Measurements from ENCODE around the gene SPDYE3. TPM values are rescaled to one million over a fixed set of nuclear protein-coding genes. Genes with fewer than 3 reads are reported as not detected.
"Not testable (repeated sequence)": the region's sequence is repeated elsewhere in the genome, so short reads cannot be mapped to it uniquely, and the experiment has no call there.

SPDYE3 gene
- total and polyA plus RNA-seq, 7 experiments from 2014 or later = 8.5 to 8.7 TPM; not detected in 5

- CTCF ChIA-PET = no interaction called here
- no peak overlapping the region for H3K4me3 ChIP-seq (ENCODE audit: low read length)
- POLR2A ChIA-PET = no interaction called here
- no peak overlapping the region for H3K27ac ChIP-seq (ENCODE audit: low read depth, low read length)
- H3K36me3 Mint-ChIP-seq = peaks cover 20 to 53% (median 35%) of the 10 kb centered on the region in 5 donors
- intact Hi-C loops (cut with micrococcal nuclease) = loop anchor here in 1 of 2 donors (5.0 kb wide), 1 partner anchor 34 kb away; no protein-coding TSS in a partner anchor
- no peaks in the 10 kb centered on the region for H3K27me3 ChIP-seq (ENCODE audit: control insufficient read depth in 2 of 2, insufficient read depth in 2 of 2, low read length in 2 of 2)
- peaks cover 0 to 2% (median 0%) of the 10 kb centered on the region in 11 donors for H3K9me3 Mint-ChIP-seq
- peaks cover 9 to 49% (median 17%) of the 10 kb centered on the region in 3 experiments for H3K36me3 ChIP-seq (ENCODE audit: control insufficient read depth in 2 of 3, insufficient read depth in 3 of 3, low read length in 3 of 3)
- H3K27me3 Mint-ChIP-seq = no peaks in the 10 kb centered on the region
- no peaks in the 10 kb centered on the region for H3K9me3 ChIP-seq (ENCODE audit: control insufficient read depth in 2 of 3, low read length in 3 of 3)
- H3K27ac Mint-ChIP-seq = peak overlapping the region in 1 of 9 donors; percentile 51
- peaks cover 0 to 8% of the 10 kb centered on the region in 2 donors for H3K4me1 ChIP-seq (ENCODE audit: control insufficient read depth in 2 of 2, insufficient read depth in 2 of 2, low read length in 2 of 2)
- H3K4me3 Mint-ChIP-seq = no peak overlapping the region
- ATAC-seq = no peak
- peaks cover 10 to 31% (median 15%) of the 10 kb centered on the region in 7 donors for H3K4me1 Mint-ChIP-seq
- no peak for DNase-seq
Observed at GRCh38 chr7:100363098-100363497, 55.6 kb downstream of the SPDYE3 start.

- H3K4me3 Mint-ChIP-seq; H3K9me3 ChIP-seq (ENCODE audit: control insufficient read depth in 2 of 3, low read length in 3 of 3); CTCF ChIA-PET; H3K27me3 Mint-ChIP-seq; H3K9me3 Mint-ChIP-seq; H3K27ac ChIP-seq (ENCODE audit: low read depth, low read length); H3K27me3 ChIP-seq (ENCODE audit: control insufficient read depth in 2 of 2, insufficient read depth in 2 of 2, low read length in 2 of 2); DNase-seq; H3K4me3 ChIP-seq (ENCODE audit: low read length); ATAC-seq; POLR2A ChIA-PET; H3K4me1 ChIP-seq (ENCODE audit: control insufficient read depth in 2 of 2, insufficient read depth in 2 of 2, low read length in 2 of 2): not testable (repeated sequence)
- peak overlapping the region in 3 of 9 donors; percentile 21 to 62 (median 29) for H3K27ac Mint-ChIP-seq
- intact Hi-C loops (cut with micrococcal nuclease) = loop anchor here in 1 of 2 donors (5.0 kb wide), 1 partner anchor 34 kb away; no protein-coding TSS in a partner anchor
- H3K36me3 ChIP-seq (ENCODE audit: control insufficient read depth in 2 of 3, insufficient read depth in 3 of 3, low read length in 3 of 3) = peaks cover 6 to 44% (median 11%) of the 10 kb centered on the region in 3 experiments
- H3K4me1 Mint-ChIP-seq = peaks cover 10 to 31% (median 19%) of the 10 kb centered on the region in 7 donors
- peaks cover 20 to 53% (median 35%) of the 10 kb centered on the region in 5 donors for H3K36me3 Mint-ChIP-seq
Observed at GRCh38 chr7:100363797-100364196, 56.3 kb downstream of the SPDYE3 start.

GRCh38 chr7:100364480-100364879 lies 57.0 kb downstream of the SPDYE3 start:
- Mint-ChIP-seq H3K4me1 (peaks cover 10 to 36% (median 21%) of the 10 kb centered on the region in 7 donors), H3K4me3 (no peak overlapping the region), H3K27me3 (no peaks in the 10 kb centered on the region), H3K9me3 (peaks cover 0 to 2% (median 0%) of the 10 kb centered on the region in 11 donors), H3K36me3 (peaks cover 20 to 47% (median 35%) of the 10 kb centered on the region in 5 donors), H3K27ac (peak overlapping the region in 5 of 9 donors; percentile 10 to 62 (median 29))
- ATAC-seq (no peak), DNase-seq (no peak)
- H3K27me3 ChIP-seq (ENCODE audit: control insufficient read depth in 2 of 2, insufficient read depth in 2 of 2, low read length in 2 of 2) = no peaks in the 10 kb centered on the region
- no peaks in the 10 kb centered on the region for H3K9me3 ChIP-seq (ENCODE audit: control insufficient read depth in 2 of 3, low read length in 3 of 3)
- no peak overlapping the region for H3K4me3 ChIP-seq (ENCODE audit: low read length)
- intact Hi-C loops (cut with micrococcal nuclease) = loop anchor here in 1 of 2 donors (5.0 kb wide), 1 partner anchor 33 kb away; no protein-coding TSS in a partner anchor
- H3K27ac ChIP-seq (ENCODE audit: low read depth, low read length) = no peak overlapping the region
- ChIA-PET CTCF (no interaction called here), POLR2A (no interaction called here)
- peaks cover 0 to 44% (median 5%) of the 10 kb centered on the region in 3 experiments for H3K36me3 ChIP-seq (ENCODE audit: control insufficient read depth in 2 of 3, insufficient read depth in 3 of 3, low read length in 3 of 3)
- H3K4me1 ChIP-seq (ENCODE audit: control insufficient read depth in 2 of 2, insufficient read depth in 2 of 2, low read length in 2 of 2) = peaks cover 0 to 8% of the 10 kb centered on the region in 2 donors

- Mint-ChIP-seq H3K4me1 (peaks cover 10 to 36% (median 23%) of the 10 kb centered on the region in 7 donors), H3K27ac (peak overlapping the region; percentile 46 to 83 (median 72)), H3K36me3 (peaks cover 13 to 37% (median 26%) of the 10 kb centered on the region in 5 donors), H3K4me3 (peak overlapping the region in 2 of 10 donors; percentile 41 to 47)
- intact Hi-C loops (cut with micrococcal nuclease) = loop anchor here in 1 of 2 donors (5.0 kb wide), 1 partner anchor 41 kb away; no protein-coding TSS in a partner anchor
- CTCF ChIA-PET; H3K4me3 ChIP-seq (ENCODE audit: low read length); H3K9me3 ChIP-seq (ENCODE audit: control insufficient read depth in 2 of 3, low read length in 3 of 3); H3K27ac ChIP-seq (ENCODE audit: low read depth, low read length); ATAC-seq; H3K27me3 Mint-ChIP-seq; H3K4me1 ChIP-seq (ENCODE audit: control insufficient read depth in 2 of 2, insufficient read depth in 2 of 2, low read length in 2 of 2); H3K9me3 Mint-ChIP-seq; POLR2A ChIA-PET; DNase-seq; H3K27me3 ChIP-seq (ENCODE audit: control insufficient read depth in 2 of 2, insufficient read depth in 2 of 2, low read length in 2 of 2): not testable (repeated sequence)
- peaks cover 0 to 32% (median 0%) of the 10 kb centered on the region in 3 experiments for H3K36me3 ChIP-seq (ENCODE audit: control insufficient read depth in 2 of 3, insufficient read depth in 3 of 3, low read length in 3 of 3)
Observed at GRCh38 chr7:100365998-100366367, 58.5 kb downstream of the SPDYE3 start.

- Histone ChIP-seq H3K9me3 (ENCODE audit: control insufficient read depth in 2 of 3, low read length in 3 of 3) (no peaks in the 10 kb centered on the region), H3K27me3 (ENCODE audit: control insufficient read depth in 2 of 2, insufficient read depth in 2 of 2, low read length in 2 of 2) (no peaks in the 10 kb centered on the region), H3K4me3 (ENCODE audit: low read length) (no peak overlapping the region), H3K4me1 (ENCODE audit: control insufficient read depth in 2 of 2, insufficient read depth in 2 of 2, low read length in 2 of 2) (peaks cover 0 to 8% of the 10 kb centered on the region in 2 donors), H3K27ac (ENCODE audit: low read depth, low read length) (no peak overlapping the region), H3K36me3 (ENCODE audit: control insufficient read depth in 2 of 3, insufficient read depth in 3 of 3, low read length in 3 of 3) (peaks cover 0 to 25% (median 0%) of the 10 kb centered on the region in 3 experiments)
- intact Hi-C loops (cut with micrococcal nuclease) = loop anchor here in 1 of 2 donors (5.0 kb wide), 1 partner anchor 41 kb away; no protein-coding TSS in a partner anchor
- peaks cover 13 to 37% (median 26%) of the 10 kb centered on the region in 5 donors for H3K36me3 Mint-ChIP-seq
- H3K27me3 Mint-ChIP-seq = no peaks in the 10 kb centered on the region
- CTCF ChIA-PET = no interaction called here
- peak overlapping the region in 2 of 10 donors; percentile 41 to 47 for H3K4me3 Mint-ChIP-seq
- peaks cover 0 to 2% (median 0%) of the 10 kb centered on the region in 11 donors for H3K9me3 Mint-ChIP-seq
- no peak for ATAC-seq
- no peak for DNase-seq
- H3K27ac Mint-ChIP-seq = peak overlapping the region; percentile 46 to 83 (median 72)
- POLR2A ChIA-PET = no interaction called here
- H3K4me1 Mint-ChIP-seq = peaks cover 10 to 36% (median 28%) of the 10 kb centered on the region in 7 donors
Observed at GRCh38 chr7:100366411-100367250, 59.1 kb downstream of the SPDYE3 start.

- no peaks in the 10 kb centered on the region for H3K27me3 Mint-ChIP-seq
- no peak overlapping the region for H3K4me3 ChIP-seq (ENCODE audit: low read length)
- peaks cover 10 to 41% (median 29%) of the 10 kb centered on the region in 7 donors for H3K4me1 Mint-ChIP-seq
- H3K27me3 ChIP-seq (ENCODE audit: control insufficient read depth in 2 of 2, insufficient read depth in 2 of 2, low read length in 2 of 2) = no peaks in the 10 kb centered on the region
- peaks cover 0 to 8% of the 10 kb centered on the region in 2 donors for H3K4me1 ChIP-seq (ENCODE audit: control insufficient read depth in 2 of 2, insufficient read depth in 2 of 2, low read length in 2 of 2)
- peaks cover 0 to 2% (median 0%) of the 10 kb centered on the region in 11 donors for H3K9me3 Mint-ChIP-seq
- no peaks in the 10 kb centered on the region for H3K9me3 ChIP-seq (ENCODE audit: control insufficient read depth in 2 of 3, low read length in 3 of 3)
- POLR2A ChIA-PET = no interaction called here
- H3K36me3 ChIP-seq (ENCODE audit: control insufficient read depth in 2 of 3, insufficient read depth in 3 of 3, low read length in 3 of 3) = peaks cover 0 to 19% (median 0%) of the 10 kb centered on the region in 3 experiments
- intact Hi-C loops (cut with micrococcal nuclease) = loop anchor here in 1 of 2 donors (5.0 kb wide), 1 partner anchor 40 kb away; no protein-coding TSS in a partner anchor
- DNase-seq (no peak), ATAC-seq (no peak)
- peak overlapping the region in 5 of 9 donors; percentile 46 to 78 (median 59) for H3K27ac Mint-ChIP-seq
- H3K36me3 Mint-ChIP-seq = peaks cover 13 to 33% (median 24%) of the 10 kb centered on the region in 5 donors
- no peak overlapping the region for H3K27ac ChIP-seq (ENCODE audit: low read depth, low read length)
- CTCF ChIA-PET = no interaction called here
- peak overlapping the region in 1 of 10 donors; percentile 33 for H3K4me3 Mint-ChIP-seq
Observed at GRCh38 chr7:100367251-100367620, 59.7 kb downstream of the SPDYE3 start.

Measured in naive thymus-derived CD4-positive, alpha-beta T cell (primary cell).